WTC11 (cell line): Measurements from ENCODE around the gene CLMN. TPM values are rescaled to one million over a fixed set of nuclear protein-coding genes. Genes with fewer than 3 reads are reported as not detected.

Experiments used
- ATAC-seq: fragments of 200-7000 bp; cut with Tn5 transposase; 2 replicates; pipeline ENCODE4 v1.10.0; 2021; ENCODE audit warnings: mild to moderate bottlenecking, moderate library complexity
- CTCF ChIA-PET: fragments of 300-600 bp; sonication (Branson Sonifier 250); formaldehyde crosslinking; loops from one replicate; lab custom pipeline; 2021; ENCODE audit warnings: antibody characterized with exemption; lab: Charles Lee
- POLR2A ChIA-PET: fragments of 350-600 bp; sonication (Branson Sonifier 250); formaldehyde crosslinking; loops from one replicate; lab custom pipeline; 2021; ENCODE audit warnings: antibody characterized with exemption; lab: Charles Lee
- DNase-seq: peaks from one replicate; pipeline ENCODE4 v3.0.0; 2021; ENCODE audit warnings: low spot score
- H3K27ac Mint-ChIP-seq: 2 replicates; pipeline ENCODE4 v1.8.0; 2021; ENCODE audit warnings: mixed read lengths
- H3K27me3 Mint-ChIP-seq: 2 replicates; pipeline ENCODE4 v1.8.0; 2021; ENCODE audit warnings: low read depth, mild to moderate bottlenecking, moderate library complexity, mixed read lengths
- H3K36me3 Mint-ChIP-seq: 2 replicates; pipeline ENCODE4 v1.8.0; 2021; ENCODE audit warnings: mixed read lengths
- H3K4me1 Mint-ChIP-seq: 2 replicates; pipeline ENCODE4 v1.8.0; 2022; ENCODE audit warnings: mixed read lengths
- H3K4me3 Mint-ChIP-seq: 2 replicates; pipeline ENCODE4 v1.8.0; 2021; ENCODE audit warnings: mild to moderate bottlenecking, moderate library complexity, mixed read lengths
- H3K9me3 Mint-ChIP-seq: 2 replicates; pipeline ENCODE4 v1.8.0; 2021; ENCODE audit warnings: mixed read lengths
- MYBL2 ChIP-seq: sonication (generic); formaldehyde crosslinking; IDR thresholded peaks from 2 replicates; pipeline ENCODE4 v1.8.1; 2023; ENCODE audit warnings: mild to moderate bottlenecking, moderate library complexity, missing genetic modification reagents
- NR3C1 ChIP-seq: sonication (generic); formaldehyde crosslinking; conservative IDR thresholded peaks from 2 replicates; pipeline ENCODE4 v1.8.1; 2023; ENCODE audit warnings: low read depth, mild to moderate bottlenecking, missing genetic modification reagents
- PRRX2 ChIP-seq: fragments of 250-450 bp; sonication (Bioruptor Pico); IDR thresholded peaks from 2 replicates; pipeline ENCODE4 v1.8.0; 2021; ENCODE audit warnings: mild to moderate bottlenecking
- RELA ChIP-seq: sonication (generic); formaldehyde crosslinking; IDR thresholded peaks from 2 replicates; pipeline ENCODE4 v1.8.1; 2022; ENCODE audit warnings: missing genetic modification reagents, mild to moderate bottlenecking, borderline replicate concordance
- SP1 ChIP-seq: sonication (generic); formaldehyde crosslinking; conservative IDR thresholded peaks from 2 replicates; pipeline ENCODE4 v1.8.1; 2022; ENCODE audit warnings: missing genetic modification reagents
- TCF7 ChIP-seq: sonication (generic); formaldehyde crosslinking; IDR thresholded peaks from 2 replicates; pipeline ENCODE4 v1.8.0; 2022; ENCODE audit warnings: mild to moderate bottlenecking, low read depth, missing genetic modification reagents, moderate library complexity
- ZNF232 ChIP-seq: sonication (generic); formaldehyde crosslinking; IDR thresholded peaks from 2 replicates; pipeline ENCODE4 v1.8.0; 2022; ENCODE audit warnings: mild to moderate bottlenecking, missing genetic modification reagents
- ZNF263 ChIP-seq: sonication (generic); formaldehyde crosslinking; IDR thresholded peaks from 2 replicates; pipeline ENCODE4 v1.8.1; 2022; ENCODE audit warnings: low read depth, mild to moderate bottlenecking, moderate library complexity, missing genetic modification reagents
- ZNF423 ChIP-seq: fragments of 250-450 bp; sonication (Bioruptor Pico); IDR thresholded peaks from 2 replicates; pipeline ENCODE4 v2.1.2; 2022; ENCODE audit warnings: mild to moderate bottlenecking, moderate library complexity
- total RNA-seq: library from RNA; stranded (reverse); gene quantifications from 3 replicates; pipeline ENCODE4 v1.2.3, GENCODE V29; 2021
- TF ChIP-seq, protein P1 (sequence below): fragments of 250-450 bp; sonication (Bioruptor Pico); IDR thresholded peaks from 2 replicates; pipeline ENCODE4 v1.9.0; 2021; ENCODE audit warnings: mild to moderate bottlenecking
- TF ChIP-seq, protein P2 (sequence below): sonication (generic); formaldehyde crosslinking; IDR thresholded peaks from 2 replicates; pipeline ENCODE4 v1.8.0; 2022; ENCODE audit warnings: mild to moderate bottlenecking, missing genetic modification reagents
- TF ChIP-seq, protein P3 (sequence below): fragments of 250-450 bp; sonication (Bioruptor Pico); IDR thresholded peaks from 2 replicates; pipeline ENCODE4 v1.9.0; 2021; ENCODE audit warnings: mild to moderate bottlenecking
- TF ChIP-seq, protein P4 (sequence below): fragments of 250-450 bp; sonication (Bioruptor Pico); IDR thresholded peaks from 2 replicates; pipeline ENCODE4 v1.9.0; 2021; ENCODE audit warnings: moderate library complexity, mild to moderate bottlenecking, inconsistent platforms, borderline replicate concordance
- TF ChIP-seq, protein P5 (sequence below): sonication (generic); formaldehyde crosslinking; IDR thresholded peaks from 2 replicates; pipeline ENCODE4 v1.8.1; 2022; ENCODE audit warnings: low read depth, missing genetic modification reagents, borderline replicate concordance
- TF ChIP-seq, protein P6 (sequence below): fragments of 200-600 bp; IDR thresholded peaks from 2 replicates; pipeline ENCODE4 v1.8.0; 2022; ENCODE audit warnings: antibody characterized with exemption
- TF ChIP-seq, protein P7 (sequence below): sonication (generic); formaldehyde crosslinking; IDR thresholded peaks from 2 replicates; pipeline ENCODE4 v1.8.0; 2023; ENCODE audit warnings: mild to moderate bottlenecking, missing genetic modification reagents
- TF ChIP-seq, protein P8 (sequence below): sonication (generic); formaldehyde crosslinking; IDR thresholded peaks from 2 replicates; pipeline ENCODE4 v1.8.0; 2022; ENCODE audit warnings: missing genetic modification reagents
- TF ChIP-seq, protein P9 (sequence below): fragments of 250-450 bp; sonication (Bioruptor Pico); IDR thresholded peaks from 2 replicates; pipeline ENCODE4 v1.8.0; 2021; ENCODE audit warnings: mild to moderate bottlenecking

Gene CLMN
- total RNA-seq, 1 experiment from 2014 or later, result 12.2 TPM

DNA sequence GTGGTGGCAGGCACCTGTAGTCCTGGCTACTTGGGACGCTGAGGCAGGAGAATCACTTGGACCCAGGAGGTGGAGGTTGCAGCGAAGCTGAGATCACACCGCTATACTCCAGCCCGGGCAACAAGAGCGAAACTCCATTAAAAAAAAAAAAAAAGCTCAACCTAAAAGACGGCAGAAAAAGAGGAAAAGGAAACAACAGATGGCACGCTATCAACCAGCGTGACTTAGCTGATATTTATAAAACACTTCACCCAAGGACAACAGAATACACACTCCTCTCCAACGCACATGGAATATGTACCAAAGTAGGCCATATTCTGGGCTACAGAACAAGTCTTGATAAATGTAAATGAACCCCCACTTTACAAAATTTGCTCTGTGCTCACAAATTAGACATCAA lies 34.0 kb upstream of the CLMN start:
- DNase-seq (no peak), ATAC-seq (no peak)
- POLR2A ChIA-PET, result interaction anchor here (0.6 kb wide), 2 partner anchors 23 to 169 kb away, joined by 3 to 5 read pairs; no protein-coding TSS in a partner anchor
- peaks cover 2% of the 10 kb centered on the region; the same call in 1 of the 2 replicates for H3K27me3 Mint-ChIP-seq
- peaks cover 6% of the 10 kb centered on the region; the same call in 1 of the 2 replicates for H3K36me3 Mint-ChIP-seq
- TF ChIP-seq, protein P1, sequence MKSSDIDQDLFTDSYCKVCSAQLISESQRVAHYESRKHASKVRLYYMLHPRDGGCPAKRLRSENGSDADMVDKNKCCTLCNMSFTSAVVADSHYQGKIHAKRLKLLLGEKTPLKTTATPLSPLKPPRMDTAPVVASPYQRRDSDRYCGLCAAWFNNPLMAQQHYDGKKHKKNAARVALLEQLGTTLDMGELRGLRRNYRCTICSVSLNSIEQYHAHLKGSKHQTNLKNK, result no peak
- TF ChIP-seq SP1 (CRISPR knock-in tag) (no peak), ZNF232 (no peak), RELA (no peak), MYBL2 (no peak), ZNF423 (CRISPR knock-in tag) (no peak), TCF7 (no peak)
- TF ChIP-seq, protein P2, sequence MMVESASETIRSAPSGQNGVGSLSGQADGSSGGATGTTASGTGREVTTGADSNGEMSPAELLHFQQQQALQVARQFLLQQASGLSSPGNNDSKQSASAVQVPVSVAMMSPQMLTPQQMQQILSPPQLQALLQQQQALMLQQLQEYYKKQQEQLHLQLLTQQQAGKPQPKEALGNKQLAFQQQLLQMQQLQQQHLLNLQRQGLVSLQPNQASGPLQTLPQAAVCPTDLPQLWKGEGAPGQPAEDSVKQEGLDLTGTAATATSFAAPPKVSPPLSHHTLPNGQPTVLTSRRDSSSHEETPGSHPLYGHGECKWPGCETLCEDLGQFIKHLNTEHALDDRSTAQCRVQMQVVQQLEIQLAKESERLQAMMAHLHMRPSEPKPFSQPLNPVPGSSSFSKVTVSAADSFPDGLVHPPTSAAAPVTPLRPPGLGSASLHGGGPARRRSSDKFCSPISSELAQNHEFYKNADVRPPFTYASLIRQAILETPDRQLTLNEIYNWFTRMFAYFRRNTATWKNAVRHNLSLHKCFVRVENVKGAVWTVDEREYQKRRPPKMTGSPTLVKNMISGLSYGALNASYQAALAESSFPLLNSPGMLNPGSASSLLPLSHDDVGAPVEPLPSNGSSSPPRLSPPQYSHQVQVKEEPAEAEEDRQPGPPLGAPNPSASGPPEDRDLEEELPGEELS (CRISPR knock-in tag), result no peak
- TF ChIP-seq, protein P3, sequence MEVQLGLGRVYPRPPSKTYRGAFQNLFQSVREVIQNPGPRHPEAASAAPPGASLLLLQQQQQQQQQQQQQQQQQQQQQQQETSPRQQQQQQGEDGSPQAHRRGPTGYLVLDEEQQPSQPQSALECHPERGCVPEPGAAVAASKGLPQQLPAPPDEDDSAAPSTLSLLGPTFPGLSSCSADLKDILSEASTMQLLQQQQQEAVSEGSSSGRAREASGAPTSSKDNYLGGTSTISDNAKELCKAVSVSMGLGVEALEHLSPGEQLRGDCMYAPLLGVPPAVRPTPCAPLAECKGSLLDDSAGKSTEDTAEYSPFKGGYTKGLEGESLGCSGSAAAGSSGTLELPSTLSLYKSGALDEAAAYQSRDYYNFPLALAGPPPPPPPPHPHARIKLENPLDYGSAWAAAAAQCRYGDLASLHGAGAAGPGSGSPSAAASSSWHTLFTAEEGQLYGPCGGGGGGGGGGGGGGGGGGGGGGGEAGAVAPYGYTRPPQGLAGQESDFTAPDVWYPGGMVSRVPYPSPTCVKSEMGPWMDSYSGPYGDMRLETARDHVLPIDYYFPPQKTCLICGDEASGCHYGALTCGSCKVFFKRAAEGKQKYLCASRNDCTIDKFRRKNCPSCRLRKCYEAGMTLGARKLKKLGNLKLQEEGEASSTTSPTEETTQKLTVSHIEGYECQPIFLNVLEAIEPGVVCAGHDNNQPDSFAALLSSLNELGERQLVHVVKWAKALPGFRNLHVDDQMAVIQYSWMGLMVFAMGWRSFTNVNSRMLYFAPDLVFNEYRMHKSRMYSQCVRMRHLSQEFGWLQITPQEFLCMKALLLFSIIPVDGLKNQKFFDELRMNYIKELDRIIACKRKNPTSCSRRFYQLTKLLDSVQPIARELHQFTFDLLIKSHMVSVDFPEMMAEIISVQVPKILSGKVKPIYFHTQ (CRISPR knock-in tag), result no peak
- TF ChIP-seq, protein P4, sequence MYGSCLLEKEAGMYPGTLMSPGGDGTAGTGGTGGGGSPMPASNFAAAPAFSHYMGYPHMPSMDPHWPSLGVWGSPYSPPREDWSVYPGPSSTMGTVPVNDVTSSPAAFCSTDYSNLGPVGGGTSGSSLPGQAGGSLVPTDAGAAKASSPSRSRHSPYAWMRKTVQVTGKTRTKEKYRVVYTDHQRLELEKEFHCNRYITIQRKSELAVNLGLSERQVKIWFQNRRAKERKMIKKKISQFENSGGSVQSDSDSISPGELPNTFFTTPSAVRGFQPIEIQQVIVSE (CRISPR knock-in tag), result no peak
- TF ChIP-seq, protein P5, sequence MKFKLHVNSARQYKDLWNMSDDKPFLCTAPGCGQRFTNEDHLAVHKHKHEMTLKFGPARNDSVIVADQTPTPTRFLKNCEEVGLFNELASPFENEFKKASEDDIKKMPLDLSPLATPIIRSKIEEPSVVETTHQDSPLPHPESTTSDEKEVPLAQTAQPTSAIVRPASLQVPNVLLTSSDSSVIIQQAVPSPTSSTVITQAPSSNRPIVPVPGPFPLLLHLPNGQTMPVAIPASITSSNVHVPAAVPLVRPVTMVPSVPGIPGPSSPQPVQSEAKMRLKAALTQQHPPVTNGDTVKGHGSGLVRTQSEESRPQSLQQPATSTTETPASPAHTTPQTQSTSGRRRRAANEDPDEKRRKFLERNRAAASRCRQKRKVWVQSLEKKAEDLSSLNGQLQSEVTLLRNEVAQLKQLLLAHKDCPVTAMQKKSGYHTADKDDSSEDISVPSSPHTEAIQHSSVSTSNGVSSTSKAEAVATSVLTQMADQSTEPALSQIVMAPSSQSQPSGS (CRISPR knock-in tag), result no peak
- H3K9me3 Mint-ChIP-seq, result peaks cover 12% of the 10 kb centered on the region
- CTCF ChIA-PET, result no interaction called here
- peaks cover 8% of the 10 kb centered on the region for H3K4me1 Mint-ChIP-seq
- H3K27ac Mint-ChIP-seq, result no peak overlapping the region
- no peak overlapping the region for H3K4me3 Mint-ChIP-seq

DNA sequence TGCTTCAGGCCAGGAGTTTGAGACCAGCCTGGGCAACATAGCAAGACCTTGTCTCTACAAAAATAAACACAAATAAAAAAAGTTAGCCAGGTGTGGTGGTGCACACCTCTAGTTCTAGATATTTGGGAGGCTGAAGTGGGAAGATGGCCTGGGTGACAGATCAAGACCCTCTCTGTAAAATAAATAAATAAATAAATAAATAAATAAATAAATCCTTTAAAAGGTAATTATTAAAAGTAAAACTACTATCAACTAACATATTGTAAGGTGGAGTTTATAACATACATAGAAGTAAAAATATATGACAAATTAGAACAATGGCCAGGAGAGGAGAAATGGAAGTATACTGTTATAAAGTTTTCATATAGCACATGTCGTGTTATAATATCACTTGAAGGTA lies 33.3 kb upstream of the CLMN start:
- H3K36me3 Mint-ChIP-seq, result peaks cover 6% of the 10 kb centered on the region; the same call in 1 of the 2 replicates
- peaks cover 8% of the 10 kb centered on the region for H3K4me1 Mint-ChIP-seq
- POLR2A ChIA-PET, result no interaction called here
- peaks cover 12% of the 10 kb centered on the region for H3K9me3 Mint-ChIP-seq
- DNase-seq, result no peak
- H3K4me3 Mint-ChIP-seq, result no peak overlapping the region
- CTCF ChIA-PET, result interaction anchor here (1.8 kb wide), 1 partner anchor 9 kb away, joined by 6 read pairs; no protein-coding TSS in a partner anchor
- no peak for ATAC-seq
- H3K27me3 Mint-ChIP-seq, result no peaks in the 10 kb centered on the region
- H3K27ac Mint-ChIP-seq, result no peak overlapping the region
- TF ChIP-seq, protein P6, sequence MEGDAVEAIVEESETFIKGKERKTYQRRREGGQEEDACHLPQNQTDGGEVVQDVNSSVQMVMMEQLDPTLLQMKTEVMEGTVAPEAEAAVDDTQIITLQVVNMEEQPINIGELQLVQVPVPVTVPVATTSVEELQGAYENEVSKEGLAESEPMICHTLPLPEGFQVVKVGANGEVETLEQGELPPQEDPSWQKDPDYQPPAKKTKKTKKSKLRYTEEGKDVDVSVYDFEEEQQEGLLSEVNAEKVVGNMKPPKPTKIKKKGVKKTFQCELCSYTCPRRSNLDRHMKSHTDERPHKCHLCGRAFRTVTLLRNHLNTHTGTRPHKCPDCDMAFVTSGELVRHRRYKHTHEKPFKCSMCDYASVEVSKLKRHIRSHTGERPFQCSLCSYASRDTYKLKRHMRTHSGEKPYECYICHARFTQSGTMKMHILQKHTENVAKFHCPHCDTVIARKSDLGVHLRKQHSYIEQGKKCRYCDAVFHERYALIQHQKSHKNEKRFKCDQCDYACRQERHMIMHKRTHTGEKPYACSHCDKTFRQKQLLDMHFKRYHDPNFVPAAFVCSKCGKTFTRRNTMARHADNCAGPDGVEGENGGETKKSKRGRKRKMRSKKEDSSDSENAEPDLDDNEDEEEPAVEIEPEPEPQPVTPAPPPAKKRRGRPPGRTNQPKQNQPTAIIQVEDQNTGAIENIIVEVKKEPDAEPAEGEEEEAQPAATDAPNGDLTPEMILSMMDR, result no peak
- TF ChIP-seq, protein P7, sequence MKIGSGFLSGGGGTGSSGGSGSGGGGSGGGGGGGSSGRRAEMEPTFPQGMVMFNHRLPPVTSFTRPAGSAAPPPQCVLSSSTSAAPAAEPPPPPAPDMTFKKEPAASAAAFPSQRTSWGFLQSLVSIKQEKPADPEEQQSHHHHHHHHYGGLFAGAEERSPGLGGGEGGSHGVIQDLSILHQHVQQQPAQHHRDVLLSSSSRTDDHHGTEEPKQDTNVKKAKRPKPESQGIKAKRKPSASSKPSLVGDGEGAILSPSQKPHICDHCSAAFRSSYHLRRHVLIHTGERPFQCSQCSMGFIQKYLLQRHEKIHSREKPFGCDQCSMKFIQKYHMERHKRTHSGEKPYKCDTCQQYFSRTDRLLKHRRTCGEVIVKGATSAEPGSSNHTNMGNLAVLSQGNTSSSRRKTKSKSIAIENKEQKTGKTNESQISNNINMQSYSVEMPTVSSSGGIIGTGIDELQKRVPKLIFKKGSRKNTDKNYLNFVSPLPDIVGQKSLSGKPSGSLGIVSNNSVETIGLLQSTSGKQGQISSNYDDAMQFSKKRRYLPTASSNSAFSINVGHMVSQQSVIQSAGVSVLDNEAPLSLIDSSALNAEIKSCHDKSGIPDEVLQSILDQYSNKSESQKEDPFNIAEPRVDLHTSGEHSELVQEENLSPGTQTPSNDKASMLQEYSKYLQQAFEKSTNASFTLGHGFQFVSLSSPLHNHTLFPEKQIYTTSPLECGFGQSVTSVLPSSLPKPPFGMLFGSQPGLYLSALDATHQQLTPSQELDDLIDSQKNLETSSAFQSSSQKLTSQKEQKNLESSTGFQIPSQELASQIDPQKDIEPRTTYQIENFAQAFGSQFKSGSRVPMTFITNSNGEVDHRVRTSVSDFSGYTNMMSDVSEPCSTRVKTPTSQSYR, result no peak
- TF ChIP-seq MYBL2, result no peak
- no peak for TF ChIP-seq PRRX2 (CRISPR knock-in tag)
- TF ChIP-seq, protein P8, sequence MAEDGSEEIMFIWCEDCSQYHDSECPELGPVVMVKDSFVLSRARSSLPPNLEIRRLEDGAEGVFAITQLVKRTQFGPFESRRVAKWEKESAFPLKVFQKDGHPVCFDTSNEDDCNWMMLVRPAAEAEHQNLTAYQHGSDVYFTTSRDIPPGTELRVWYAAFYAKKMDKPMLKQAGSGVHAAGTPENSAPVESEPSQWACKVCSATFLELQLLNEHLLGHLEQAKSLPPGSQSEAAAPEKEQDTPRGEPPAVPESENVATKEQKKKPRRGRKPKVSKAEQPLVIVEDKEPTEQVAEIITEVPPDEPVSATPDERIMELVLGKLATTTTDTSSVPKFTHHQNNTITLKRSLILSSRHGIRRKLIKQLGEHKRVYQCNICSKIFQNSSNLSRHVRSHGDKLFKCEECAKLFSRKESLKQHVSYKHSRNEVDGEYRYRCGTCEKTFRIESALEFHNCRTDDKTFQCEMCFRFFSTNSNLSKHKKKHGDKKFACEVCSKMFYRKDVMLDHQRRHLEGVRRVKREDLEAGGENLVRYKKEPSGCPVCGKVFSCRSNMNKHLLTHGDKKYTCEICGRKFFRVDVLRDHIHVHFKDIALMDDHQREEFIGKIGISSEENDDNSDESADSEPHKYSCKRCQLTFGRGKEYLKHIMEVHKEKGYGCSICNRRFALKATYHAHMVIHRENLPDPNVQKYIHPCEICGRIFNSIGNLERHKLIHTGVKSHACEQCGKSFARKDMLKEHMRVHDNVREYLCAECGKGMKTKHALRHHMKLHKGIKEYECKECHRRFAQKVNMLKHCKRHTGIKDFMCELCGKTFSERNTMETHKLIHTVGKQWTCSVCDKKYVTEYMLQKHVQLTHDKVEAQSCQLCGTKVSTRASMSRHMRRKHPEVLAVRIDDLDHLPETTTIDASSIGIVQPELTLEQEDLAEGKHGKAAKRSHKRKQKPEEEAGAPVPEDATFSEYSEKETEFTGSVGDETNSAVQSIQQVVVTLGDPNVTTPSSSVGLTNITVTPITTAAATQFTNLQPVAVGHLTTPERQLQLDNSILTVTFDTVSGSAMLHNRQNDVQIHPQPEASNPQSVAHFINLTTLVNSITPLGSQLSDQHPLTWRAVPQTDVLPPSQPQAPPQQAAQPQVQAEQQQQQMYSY (CRISPR knock-in tag), result no peak
- no peak for TF ChIP-seq NR3C1 (CRISPR knock-in tag)
- TF ChIP-seq ZNF263 (CRISPR knock-in tag), result no peak
- TF ChIP-seq, protein P9, sequence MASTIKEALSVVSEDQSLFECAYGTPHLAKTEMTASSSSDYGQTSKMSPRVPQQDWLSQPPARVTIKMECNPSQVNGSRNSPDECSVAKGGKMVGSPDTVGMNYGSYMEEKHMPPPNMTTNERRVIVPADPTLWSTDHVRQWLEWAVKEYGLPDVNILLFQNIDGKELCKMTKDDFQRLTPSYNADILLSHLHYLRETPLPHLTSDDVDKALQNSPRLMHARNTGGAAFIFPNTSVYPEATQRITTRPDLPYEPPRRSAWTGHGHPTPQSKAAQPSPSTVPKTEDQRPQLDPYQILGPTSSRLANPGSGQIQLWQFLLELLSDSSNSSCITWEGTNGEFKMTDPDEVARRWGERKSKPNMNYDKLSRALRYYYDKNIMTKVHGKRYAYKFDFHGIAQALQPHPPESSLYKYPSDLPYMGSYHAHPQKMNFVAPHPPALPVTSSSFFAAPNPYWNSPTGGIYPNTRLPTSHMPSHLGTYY (CRISPR knock-in tag), result no peak
